Cortex of kidney (tissue), 1 donor: Measurements from ENCODE around the gene EMID1.
"Not testable (repeated sequence)": the region's sequence is repeated elsewhere in the genome, so short reads cannot be mapped to it uniquely, and the experiment has no call there.

Source experiments
- DNase-seq: peaks from one replicate; lab custom pipeline; 2025; lab: John Stamatoyannopoulos, UW

The EMID1 gene

DNA sequence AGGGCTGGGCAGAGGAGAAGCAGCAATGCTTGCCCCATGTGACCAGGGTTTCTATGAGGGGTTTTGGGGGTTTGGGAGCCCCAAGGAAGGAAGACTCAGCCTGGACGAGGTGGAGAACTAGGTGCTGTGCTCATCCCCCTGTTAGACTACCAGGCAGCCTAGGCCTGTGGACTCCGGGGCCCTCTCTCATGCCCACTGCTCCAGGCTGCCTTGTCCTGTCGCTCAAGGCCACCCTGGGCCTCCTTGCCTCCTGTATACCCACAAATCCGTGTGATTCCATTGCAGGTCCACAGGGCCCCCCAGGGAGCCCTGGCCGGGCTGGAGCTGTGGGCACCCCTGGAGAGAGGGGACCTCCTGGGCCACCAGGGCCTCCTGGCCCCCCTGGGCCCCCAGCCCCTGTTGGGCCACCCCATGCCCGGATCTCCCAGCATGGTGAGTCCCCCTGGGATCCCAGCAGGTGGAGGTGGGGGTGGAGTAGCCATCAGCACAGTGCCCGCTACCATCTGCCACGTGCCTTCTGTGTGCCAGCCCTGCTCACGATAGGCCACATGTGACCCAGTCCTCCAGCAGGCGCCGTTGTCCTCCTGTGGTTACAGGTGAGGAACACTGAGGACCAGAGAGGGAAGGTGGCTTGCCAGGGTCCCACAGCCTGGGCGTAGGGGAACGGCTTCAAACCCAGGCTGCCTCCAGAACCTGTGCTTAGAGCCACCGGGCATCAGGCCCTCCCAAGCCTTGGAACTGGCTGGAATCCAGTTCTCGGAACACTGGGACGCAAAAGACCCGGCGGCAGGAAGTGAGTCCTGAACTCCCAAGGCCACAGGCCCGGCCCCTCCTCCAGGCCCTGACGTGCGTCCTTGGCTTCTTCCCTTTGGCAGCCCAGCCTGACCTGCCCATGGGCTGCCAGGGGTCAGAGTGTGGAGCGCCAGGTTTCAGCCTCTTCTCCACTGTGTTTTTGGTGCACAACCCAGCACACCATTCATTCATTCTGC, 26.6 kb downstream of the EMID1 start:
- no peak for DNase-seq

DNA sequence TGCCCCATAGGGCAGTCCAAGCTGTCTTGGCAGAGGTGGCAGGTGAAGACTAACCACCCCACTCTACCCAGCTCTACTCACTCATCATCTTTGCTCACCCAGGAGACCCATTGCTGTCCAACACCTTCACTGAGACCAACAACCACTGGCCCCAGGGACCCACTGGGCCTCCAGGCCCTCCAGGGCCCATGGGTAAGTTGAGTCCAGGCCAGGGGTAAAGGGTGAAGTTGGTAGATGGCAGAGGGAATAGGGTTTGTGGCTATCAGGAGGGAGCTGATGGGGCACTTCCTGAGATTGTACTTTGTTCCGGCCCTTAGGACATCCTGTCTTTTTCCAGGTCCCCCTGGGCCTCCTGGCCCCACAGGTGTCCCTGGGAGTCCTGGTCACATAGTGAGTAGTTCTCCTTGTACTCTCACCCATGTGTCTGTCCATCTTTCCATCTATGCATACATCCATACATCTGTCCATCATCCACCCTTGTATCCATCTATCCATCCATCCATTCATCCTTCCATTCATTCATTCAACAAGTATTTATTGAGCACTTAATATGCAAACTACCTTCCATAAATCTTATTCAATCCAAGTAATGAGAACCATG, 27.7 kb downstream of the EMID1 start:
- DNase-seq = no peak

DNA sequence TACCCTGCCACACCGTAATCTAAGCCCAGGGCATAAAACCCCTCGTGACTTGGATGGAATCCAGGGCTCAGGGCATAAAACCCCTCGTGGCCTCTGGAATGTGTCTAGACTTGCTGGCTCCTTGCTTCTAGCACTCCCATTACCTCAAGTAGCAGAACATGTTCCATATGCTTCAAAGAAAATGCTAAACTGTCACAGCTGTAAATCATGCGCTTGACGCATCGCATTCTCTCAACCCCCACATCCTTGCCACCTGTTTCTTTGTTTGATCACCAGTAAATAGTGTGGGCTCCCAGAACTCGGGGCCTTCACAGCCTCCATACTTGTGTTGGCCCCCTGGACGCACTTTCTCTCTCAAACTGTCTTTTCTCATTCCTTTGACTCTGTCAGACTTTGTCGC, 34.8 kb downstream of the EMID1 start:
- DNase-seq = not testable (repeated sequence)

DNA sequence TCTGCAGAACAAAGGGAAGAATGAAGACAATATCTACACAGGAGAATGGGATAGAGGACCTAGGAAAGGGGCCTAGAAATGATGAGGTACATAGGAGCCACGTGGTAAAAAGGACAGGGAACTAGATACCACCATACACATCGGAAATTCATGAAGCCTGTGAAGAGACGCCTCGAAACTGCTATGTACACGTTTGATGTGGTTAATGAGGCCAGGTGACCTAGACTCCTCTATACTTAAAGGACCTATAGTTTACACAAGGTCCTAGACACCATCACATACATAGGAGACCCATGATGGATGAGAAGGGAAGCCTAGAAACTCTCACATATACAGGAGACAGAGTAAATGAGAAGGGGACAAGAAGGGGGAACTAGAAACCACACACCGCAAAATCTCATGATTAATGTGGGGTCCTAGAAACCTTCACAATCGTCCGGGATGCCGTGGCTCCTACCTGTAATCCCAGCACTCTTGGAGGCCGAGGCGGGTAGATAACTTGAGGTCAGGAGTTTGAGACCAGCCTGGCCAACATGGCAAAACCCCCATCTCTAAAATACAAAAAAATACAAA, 38.3 kb downstream of the EMID1 start:
- DNase-seq = no peak

DNA sequence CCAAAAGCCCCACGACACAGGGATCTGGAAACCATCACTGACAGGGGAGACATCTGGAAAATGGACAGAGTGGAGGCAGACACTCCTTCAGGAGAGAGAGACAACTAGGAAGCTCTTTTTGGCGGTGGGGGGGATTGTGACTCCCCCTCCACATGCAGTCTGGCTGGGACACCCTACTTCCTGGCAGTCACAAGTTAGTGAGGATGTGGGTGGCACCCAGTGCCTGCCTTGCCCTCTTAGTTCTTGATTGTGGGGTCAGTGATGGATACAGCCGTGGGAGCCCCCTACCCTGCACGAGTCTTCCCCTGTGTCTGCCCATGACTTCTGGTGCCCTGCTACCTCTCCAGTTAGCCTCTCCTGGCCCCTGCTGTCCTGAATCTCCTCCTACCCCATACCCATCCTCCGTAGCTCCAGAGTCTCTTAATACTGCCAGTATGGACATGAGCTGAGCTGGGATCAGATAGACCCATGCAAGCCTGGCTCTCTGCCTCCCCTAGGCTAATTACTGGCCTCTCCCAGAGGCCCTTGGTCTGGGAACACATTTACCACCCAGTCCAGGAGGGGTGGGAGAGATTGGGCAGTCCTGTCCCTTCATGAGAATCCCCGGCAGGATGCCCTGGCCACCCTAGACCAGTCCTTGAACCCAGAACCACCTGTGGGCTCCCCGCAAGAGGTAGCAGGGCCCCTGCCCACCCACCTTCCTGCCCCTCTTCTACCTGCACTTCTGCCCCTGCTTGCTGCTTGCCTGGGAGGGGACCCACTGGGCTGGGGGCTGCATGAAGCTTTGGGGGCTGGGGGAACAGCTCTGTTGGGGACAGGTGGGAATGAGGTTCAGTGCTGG, 39.3 kb downstream of the EMID1 start:
- DNase-seq = no peak

DNA sequence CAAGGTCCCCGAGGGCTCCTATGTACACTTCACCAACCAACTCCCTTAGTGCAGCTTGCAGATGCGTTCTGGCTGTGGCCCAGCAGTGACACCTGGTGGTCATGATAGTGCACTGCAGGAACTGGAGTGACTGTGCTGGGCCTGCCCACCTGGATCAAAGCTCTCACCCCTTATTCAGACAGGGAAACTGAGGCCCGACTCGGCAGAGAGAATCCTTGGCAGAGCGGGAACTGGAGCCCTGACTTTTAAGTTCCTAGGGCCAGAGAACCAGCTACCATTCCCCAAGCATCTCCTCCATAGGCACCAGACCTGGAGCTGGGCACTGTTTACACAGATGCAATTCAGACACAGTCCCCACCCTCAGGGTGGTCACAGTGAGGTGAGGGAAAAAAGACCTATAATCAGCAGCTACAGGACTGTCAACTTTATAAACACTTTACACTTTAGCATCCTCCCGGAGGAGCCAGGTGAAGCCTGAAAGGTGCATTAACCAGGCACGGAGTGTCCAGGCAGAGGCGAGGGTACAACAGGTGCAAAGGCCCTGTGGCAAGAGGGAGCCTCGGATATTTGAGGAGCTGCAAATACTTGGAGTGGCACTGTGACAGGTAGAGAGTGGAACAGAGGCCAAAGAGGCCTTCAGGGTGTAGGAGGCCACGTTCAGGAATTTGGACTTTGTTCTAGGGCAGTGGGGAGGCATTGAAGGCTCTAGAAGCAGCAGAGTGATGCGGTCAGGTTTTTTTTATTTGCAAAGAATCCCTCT, 40.1 kb downstream of the EMID1 start:
- DNase-seq = no peak

DNA sequence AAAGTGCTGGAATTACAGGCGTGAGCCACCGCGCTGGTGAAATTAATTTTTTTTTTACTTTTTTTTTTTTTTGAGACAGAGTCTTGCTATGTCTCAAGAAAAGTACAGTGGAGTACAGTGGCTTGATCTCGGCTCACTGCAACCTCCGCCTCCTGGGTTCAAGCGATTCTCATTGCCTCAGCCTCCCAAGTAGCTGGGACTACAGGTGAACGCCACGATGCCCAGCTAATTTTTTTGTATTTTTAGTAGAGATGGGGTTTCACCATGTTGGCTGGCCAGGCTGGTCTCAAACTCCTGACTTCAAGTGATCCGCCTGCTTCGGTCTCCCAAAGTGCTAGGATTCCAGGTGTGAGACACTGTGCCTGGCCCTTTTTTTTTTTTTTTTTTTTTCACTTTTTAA, 42.2 kb downstream of the EMID1 start:
- not testable (repeated sequence) for DNase-seq

DNA sequence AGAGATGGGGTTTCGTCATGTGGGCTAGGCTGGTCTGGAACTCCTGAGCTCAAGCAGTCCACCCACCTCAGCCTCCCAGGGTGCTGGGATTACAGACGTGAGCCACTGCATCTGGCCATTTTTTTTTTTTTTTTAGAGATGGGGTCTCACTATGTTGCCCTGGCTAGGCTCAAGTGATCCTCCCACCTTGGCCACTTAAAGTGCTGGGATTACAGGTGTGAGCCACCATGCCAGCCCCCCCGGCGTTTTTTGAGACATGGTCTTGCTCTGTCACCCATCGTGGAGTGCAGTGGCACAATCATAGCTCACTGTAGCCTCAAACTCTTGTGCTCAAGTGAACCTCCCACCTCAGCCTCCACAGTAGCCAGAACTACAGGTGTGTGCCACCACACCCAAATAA, 45.6 kb downstream of the EMID1 start:
- no peak for DNase-seq

DNA sequence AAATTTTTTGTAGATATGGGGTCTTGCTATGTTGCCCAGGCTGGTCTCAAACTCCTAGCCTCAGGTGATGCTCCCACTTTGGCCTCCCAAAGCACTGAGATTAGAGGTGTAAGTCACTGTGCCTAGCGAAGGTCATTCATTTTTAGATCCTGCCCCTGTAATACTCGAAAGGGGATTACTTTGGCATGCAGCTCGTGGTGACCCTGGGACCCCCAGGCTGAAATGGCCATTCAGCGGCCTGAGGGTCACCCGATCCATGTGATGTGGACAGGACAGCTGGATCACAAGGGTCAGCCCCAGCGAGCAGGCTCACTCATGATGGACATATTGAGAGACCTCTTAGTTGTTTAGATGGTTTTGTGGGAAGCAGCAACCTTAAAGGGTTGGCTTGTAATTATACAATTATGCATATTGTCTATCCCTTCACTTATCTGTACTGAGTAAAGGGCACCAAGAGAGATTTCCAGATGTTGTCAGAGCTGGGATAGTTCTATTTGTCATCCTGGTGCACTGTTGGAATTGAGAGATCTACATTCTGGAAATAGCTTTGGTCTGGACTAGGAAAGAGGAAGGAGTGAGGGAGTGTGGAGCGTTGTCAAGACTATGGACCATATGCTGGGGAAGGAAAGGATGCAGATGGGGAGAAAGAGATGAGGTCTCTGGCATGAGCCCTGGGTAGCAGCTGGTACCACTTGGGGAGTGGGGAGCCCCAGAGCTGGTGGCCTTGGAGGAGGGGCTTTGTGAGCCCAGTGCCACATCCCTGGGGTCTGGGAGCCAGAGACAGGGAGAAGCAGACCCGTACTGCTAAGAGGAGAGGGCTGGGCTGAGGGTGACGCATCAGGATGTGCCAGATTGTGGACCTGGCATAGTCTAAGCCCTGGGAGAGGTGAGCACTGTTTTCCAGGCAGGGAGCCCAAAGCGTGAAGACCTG, 46.5 kb downstream of the EMID1 start:
- DNase-seq = no peak

DNA sequence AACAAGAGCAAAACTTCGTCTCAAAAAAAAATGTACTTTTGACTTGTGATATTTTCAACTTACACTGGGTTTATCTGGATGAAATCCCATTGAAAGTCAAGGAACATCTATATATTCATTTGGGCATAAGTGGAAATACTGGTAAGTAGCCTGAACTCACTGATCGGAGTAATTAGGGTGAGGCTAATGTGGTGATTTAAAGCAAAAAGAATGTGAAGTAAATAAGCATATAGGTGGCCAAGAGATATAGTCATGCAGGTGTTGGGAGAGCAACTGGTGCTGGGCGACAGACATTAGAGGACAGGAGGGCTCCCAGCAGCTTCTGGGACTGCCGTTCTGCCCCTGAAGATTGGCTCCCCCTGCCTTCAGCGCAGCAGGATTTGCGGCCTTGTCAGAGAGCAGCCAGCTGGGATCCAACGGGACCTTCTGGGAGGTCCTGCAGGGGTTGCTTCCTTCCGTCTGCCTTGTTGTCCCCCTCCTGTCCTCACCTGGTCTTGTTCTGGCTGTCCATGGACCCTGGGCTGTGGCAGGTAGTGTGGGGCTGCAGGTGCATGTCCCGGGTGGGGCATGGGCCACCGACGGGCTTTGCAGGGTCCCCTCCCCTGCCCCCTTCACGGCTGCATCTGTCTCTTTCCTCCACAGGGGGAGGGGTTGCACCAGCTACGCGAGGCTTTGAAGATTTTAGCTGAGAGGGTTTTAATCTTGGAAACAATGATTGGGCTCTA, 48.0 kb downstream of the EMID1 start:
- no peak for DNase-seq

DNA sequence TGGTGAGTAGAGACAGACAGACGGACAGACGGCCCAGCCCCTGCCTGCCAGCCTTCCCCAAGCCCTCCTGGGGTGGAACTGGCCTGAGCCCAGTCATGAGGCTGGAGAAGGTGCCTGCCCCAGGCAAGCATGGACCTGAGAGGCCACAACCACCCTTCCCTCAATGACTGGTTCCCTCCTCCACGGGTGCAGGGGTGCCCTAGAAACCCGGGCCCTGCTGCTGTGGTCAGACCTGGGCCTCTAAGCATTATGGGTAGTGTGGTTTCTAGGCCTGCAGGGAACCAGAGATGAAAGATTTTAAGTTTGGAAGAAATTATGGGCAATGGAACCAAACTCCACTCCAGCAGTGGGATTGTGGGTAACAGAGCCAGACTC, 48.6 kb downstream of the EMID1 start:
- no peak for DNase-seq

DNA sequence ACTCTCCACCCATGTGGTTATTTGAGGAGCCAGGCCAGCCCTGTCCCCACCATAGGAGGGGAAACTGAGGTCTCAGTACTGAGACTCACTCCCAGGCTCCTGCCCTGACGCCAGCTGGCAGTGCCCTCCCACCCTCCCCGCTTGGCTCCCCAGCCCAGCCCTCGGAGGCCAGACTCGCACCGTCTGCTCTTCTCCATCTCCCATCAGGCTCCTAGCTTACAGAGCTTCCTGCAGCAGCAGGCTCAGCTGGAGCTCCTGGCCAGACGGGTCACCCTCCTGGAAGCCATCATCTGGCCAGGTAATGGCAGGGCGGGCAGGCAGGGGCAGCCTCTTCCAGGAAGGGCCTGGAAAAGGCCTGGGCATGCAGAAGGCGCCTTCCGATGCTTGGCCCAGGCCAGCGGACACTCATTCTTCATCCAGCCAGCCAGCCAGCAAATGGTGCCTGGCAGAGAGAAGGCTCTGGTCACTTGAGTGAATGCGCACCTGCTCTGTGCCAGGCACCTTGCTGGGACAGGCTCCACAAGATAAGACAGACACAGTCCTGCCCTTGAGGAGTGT, 49.4 kb downstream of the EMID1 start:
- DNase-seq = no peak

DNA sequence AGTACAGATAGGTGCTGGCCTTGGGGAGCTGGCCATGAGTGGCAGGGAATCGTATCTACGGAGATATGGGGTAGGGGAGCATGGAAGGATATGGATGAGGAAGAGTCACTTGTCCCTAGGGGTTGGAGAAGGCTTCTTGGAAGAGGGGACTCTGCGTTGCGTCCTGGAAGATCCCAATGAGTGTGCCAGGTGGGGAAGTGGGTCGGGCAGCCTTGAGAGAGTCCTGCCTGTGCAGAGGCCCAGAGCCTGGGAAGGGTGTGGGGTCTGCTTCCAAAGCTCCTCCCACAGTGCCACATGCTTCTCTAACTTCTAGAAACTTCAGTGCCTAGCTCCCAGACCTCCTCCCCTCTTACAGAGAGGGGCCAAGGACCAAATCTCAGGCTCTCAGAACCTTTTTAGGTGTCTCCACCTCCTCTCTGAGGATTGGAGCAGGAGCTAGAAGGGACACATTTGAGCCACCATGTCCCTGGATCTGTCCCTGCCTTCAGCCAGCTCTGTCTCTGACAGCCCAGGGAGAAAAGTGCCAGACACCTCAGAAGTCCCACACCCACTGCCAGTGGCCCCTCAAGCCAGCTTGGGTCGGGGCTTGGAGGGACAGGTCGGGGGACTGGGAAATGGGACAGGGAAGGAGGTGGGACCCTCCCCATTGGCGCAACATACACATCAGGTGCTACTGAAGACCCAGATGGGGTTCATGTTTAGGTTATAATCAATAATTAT, 51.1 kb downstream of the EMID1 start:
- no peak for DNase-seq

DNA sequence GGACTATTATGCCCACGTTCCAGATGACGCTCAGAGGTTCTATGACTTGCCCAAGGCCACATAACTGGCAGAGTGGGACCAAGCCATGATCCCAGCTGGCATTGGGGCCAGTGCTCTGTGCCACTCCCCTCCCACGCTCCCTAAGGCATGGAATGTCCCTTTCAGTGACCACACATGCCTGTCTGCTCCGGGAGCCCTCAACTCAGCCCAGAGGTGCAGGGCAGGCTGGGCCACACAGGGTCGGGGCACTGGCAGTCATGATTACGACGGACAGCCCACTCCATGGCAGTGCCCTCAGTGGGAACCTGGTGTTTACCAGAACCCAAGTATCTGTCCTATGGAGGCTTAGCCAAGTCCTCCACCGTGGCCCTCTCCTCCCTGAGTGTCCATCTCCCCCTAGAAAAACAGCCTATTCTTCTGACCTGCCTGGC, 52.1 kb downstream of the EMID1 start:
- DNase-seq = no peak

DNA sequence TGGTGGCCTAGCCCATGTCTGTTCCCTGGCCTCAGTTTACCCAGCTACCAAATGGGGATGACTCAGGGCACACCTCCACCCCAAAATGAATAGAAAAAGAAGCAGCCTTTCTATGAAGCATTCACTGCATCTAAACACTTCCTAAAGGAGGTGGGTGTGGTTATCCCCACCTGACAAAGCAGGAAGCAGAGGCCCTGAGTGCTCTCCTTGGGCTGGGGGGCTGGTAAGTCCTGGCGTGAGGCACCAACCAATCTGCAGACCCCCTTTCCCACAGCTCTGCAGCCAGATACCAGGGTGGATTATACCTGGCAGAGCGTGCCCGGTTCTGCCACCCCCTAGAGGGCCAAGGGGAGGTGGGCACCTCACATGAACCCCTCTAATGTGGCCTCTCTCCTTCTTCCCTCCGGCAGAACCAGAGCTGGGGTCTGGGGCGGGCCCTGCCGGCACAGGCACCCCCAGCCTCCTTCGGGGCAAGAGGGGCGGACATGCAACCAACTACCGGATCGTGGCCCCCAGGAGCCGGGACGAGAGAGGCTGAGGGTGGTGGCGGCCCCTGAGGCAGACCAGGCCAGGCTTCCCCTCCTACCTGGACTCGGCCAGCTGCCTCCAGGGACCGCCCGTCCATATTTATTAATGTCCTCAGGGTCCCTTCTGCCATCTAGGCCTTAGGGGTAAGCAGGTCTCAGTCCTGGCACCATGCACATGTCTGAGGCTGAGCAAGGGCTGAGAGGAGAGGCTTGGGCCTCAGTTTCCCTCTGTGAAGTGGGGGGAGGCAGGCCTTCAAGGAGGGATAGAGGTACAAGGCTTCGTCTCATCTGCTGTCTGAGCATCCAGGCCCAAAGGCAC, 52.9 kb downstream of the EMID1 start:
- no peak for DNase-seq

DNA sequence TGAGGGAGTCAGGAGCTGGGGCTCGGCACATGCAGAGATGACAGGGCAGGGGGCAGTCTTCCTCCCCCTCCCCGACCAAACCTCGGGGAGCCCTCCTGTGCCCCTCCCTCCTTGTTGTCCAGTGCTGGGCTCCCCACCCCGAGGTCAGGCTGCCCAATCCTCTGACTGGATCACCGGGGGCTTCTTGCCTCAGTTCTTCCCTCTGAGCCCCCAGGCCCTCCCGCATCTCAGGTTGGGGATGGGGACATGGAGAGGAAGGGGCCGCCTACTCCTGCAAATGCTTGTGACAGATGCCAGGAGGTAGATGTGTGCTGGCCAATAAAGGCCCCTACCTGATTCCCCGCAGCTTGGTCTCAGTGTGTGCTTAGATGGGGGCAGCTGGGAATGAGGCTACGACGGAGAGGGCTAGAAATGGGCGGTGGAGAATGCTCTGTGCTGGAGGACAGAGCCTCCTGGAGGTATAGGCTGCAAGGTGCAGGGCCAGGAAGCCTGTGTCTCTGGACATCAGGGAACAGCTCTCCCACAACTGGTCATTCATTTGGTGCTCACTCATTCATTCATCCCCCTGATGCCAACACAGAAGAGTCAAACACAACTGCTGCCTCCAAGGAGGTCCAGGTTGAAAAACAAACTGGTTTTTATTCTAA, 53.7 kb downstream of the EMID1 start:
- DNase-seq = no peak

DNA sequence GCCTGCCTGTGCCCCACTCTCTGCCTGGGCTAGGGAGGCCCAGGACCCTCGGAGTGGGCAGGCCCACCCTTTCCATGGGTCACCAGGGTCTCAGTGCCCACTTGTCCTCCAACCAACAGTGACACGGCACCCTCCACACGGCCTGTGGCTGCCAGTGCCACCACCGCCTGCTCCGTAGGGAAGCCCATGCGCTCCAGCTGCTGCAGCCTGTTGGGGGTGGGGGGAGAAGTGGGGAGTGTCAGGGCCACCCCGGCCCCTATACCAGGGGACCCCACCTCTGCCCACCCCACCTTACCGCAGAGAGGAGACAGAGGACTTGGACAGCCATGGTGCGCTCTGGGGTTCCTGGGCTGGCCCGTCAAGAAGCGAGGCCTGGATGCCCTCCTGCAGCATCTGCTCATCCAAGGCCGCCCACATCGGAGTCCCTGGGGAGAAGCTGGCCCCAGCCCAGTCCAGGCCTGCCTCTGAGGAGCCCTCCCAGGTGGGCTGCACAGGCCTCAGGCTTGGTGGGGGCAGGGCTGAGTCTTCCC, 54.4 kb downstream of the EMID1 start:
- no peak for DNase-seq
